Frontal cortex (tissue), 4 donors: ENCODE data around the gene CDX1. TPM values are rescaled to one million over a fixed set of nuclear protein-coding genes. Genes with fewer than 3 reads are reported as not detected.

Source experiments
- DNase-seq, 2 donors: peaks; one replicate each; pipeline ENCODE4 v3.0.0; 2012; ENCODE audit warnings: low spot score in 2 of 2
- FAIRE-seq: peaks from 2 replicates; lab custom pipeline; 2012; peaks lifted over from hg19 to GRCh38; lab: Jason Lieb, UNC
- total RNA-seq: library from RNA; depleted of rRNA; stranded (reverse); fragments of >200 nt; gene quantifications from one replicate; pipeline ENCODE4 v1.2.3, GENCODE V29; 2014
- donor health status: control.
- donor health status: control.
- donor health status: control.

The CDX1 gene
- total RNA-seq, 1 donor from 2014 or later: not detected

- FAIRE-seq (no peak), DNase-seq (no peak)
These were observed 36.1 kb upstream of the CDX1 start for GRCh38 chr5:150130493-150130922.

GRCh38 chr5:150131461-150131860 lies 35.1 kb upstream of the CDX1 start:
- DNase-seq (no peak), FAIRE-seq (no peak)

GRCh38 chr5:150131978-150132694 lies 34.4 kb upstream of the CDX1 start:
- DNase-seq: no peak
- FAIRE-seq: no peak

- FAIRE-seq (no peak), DNase-seq (no peak)
These were observed 33.8 kb upstream of the CDX1 start for GRCh38 chr5:150132740-150133139.

GRCh38 chr5:150133581-150134197 lies 32.9 kb upstream of the CDX1 start:
- no peak for DNase-seq
- no peak for FAIRE-seq

GRCh38 chr5:150134198-150134588 lies 32.4 kb upstream of the CDX1 start:
- DNase-seq: no peak
- no peak for FAIRE-seq

GRCh38 chr5:150135557-150136304 lies 30.8 kb upstream of the CDX1 start:
- DNase-seq: no peak
- FAIRE-seq: no peak

- DNase-seq: no peak
- FAIRE-seq: no peak
These were observed 30.0 kb upstream of the CDX1 start for GRCh38 chr5:150136305-150137167.

- DNase-seq: no peak
- FAIRE-seq: no peak
These were observed 29.2 kb upstream of the CDX1 start for GRCh38 chr5:150137168-150137957.

- FAIRE-seq (no peak), DNase-seq (no peak)
These were observed 28.6 kb upstream of the CDX1 start for GRCh38 chr5:150137997-150138396.

GRCh38 chr5:150138551-150139265 lies 27.9 kb upstream of the CDX1 start:
- FAIRE-seq: no peak
- no peak for DNase-seq

- no peak for FAIRE-seq
These were observed 27.2 kb upstream of the CDX1 start for GRCh38 chr5:150139334-150139733.

GRCh38 chr5:150140830-150141229 lies 25.7 kb upstream of the CDX1 start:
- FAIRE-seq (no peak), DNase-seq (no peak)

More at GRCh38 chr5:150139334-150139733, 27.2 kb upstream of the CDX1 start:
- no peak for DNase-seq

GRCh38 chr5:150141544-150142184 lies 24.9 kb upstream of the CDX1 start:
- no peak for DNase-seq
- FAIRE-seq: no peak

GRCh38 chr5:150142185-150142958 lies 24.2 kb upstream of the CDX1 start:
- no peak for DNase-seq
- no peak for FAIRE-seq

GRCh38 chr5:150142959-150143349 lies 23.6 kb upstream of the CDX1 start:
- FAIRE-seq (no peak), DNase-seq (no peak)
